DND-41 (cell line): ENCODE results near the gene B3GALT4.

ENCODE experiments used
- CTCF ChIP-seq: IDR thresholded peaks from 2 replicates; pipeline ENCODE4 v1.5.1; 2012; ENCODE audit warnings: borderline replicate concordance, low read length, moderate library complexity, mild to moderate bottlenecking; ENCODE audit not compliant: poor library complexity, severe bottlenecking; ENCODE audit errors: extremely low read depth
- EZH2 ChIP-seq: IDR thresholded peaks from 3 replicates; pipeline ENCODE4 v1.6.1; 2012; ENCODE audit warnings: borderline replicate concordance, low read depth, mild to moderate bottlenecking, moderate library complexity, low read length, inconsistent platforms; ENCODE audit not compliant: severe bottlenecking

GRCh38 chr6:33301877-33302276, 25.0 kb downstream of the B3GALT4 start:
- TF ChIP-seq CTCF (no peak), EZH2 (no peak)
